ENCODE measurements around the gene UGT1A8.

UGT1A8 gene

GRCh38 chr2:233772153-233772552, 154.7 kb downstream of the UGT1A8 start:
- DNase-seq = no peak

DNA sequence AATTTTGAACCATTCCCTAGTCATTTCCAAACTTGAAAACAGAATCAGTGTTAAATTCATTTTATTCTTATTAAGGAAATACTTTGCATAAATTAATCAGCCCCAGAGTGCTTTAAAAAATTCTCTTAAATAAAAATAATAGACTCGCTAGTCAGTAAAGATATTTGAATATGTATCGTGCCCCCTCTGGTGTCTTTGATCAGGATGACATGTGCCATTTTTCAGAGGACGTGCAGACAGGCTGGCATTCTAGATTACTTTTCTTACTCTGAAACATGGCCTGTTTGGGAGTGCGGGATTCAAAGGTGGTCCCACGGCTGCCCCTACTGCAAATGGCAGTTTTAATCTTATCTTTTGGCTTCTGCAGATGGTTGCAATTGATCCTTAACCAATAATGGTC, 155.2 kb downstream of the UGT1A8 start:
- no peak for DNase-seq

DNA sequence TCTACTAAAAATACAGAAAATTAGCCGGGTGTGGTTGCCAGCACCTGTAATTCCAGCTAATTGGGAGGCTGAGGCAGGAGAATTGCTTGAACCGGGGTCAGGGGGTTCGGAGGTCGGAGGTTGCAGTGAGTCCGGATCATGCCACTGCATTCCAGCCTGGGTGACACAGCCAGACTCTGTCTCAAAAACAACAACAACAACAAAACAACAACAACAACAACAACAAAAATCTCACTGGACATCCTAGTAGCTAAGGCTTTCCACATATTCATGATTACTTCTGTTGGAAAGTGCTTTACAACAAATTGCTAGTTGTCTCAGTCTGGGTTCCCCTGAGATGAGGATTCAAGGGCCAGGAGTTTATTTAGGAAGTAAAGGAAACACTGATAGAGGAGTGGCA, 156.4 kb downstream of the UGT1A8 start:
- DNase-seq = no peak

DNA sequence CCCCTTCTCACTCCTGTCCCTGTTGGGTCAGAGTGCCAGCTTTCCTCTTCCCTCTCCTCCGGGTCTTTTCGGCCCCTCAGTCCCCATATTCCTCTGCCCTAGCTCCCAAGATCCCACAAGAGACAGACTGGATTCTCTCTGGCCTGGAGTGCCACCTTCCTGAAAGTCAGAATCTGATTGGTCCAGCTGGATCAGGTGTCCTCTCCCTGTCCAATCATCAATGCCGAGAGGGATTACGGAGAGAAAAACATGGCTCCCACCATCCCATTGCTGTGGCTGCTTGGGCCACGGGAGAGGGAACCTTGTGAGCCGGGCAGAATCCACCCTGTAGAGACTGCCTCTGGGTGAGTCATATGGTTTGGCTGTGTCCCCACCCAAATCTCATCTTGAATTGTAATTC, 158.0 kb downstream of the UGT1A8 start:
- no peak for DNase-seq

DNA sequence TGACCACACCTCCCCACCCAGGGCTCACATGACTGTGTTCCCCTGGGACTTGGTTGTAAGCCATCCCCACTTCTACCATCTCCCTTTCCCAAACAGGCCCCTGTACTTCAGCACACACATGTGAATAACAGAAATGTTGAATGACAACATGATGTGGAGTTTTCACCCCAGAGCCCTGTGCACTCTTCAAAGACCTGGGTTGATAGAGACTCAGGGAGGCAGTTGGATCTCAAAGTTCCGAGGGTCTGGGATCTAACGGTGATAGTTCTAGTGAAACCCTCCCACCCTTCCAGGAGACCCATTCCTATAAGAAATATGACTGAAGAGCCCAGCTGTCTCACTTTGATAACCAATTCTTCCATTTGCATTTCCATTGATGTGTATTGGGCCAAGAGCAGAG, 160.6 kb downstream of the UGT1A8 start, which contains the start of gene MROH2A:
Gene MROH2A (plus strand): TSS at position 301 of the 400 bp plus-strand sequence. CDS start 1,029 bp downstream, outside the sequence.
- DNase-seq = no peak

DNA sequence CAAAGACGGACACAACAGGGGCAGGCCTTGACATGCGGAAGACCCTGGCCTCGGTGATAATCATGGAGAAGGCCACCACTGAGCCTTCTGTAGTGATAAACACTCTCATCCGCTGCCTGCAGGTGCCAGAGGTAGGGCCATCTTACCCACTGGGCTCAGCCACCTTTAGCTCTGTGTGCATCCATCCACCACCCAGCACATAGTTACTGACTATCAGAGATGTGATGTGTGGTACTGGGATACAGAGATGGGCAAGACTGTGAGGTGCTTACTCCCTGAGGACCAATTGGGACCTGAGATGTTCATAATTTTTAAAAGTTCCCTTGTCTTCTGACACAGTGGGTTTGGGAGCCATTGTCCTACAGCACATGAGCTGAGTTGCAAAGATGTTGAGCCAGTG, 162.3 kb downstream of the UGT1A8 start:
- DNase-seq = no peak

DNA sequence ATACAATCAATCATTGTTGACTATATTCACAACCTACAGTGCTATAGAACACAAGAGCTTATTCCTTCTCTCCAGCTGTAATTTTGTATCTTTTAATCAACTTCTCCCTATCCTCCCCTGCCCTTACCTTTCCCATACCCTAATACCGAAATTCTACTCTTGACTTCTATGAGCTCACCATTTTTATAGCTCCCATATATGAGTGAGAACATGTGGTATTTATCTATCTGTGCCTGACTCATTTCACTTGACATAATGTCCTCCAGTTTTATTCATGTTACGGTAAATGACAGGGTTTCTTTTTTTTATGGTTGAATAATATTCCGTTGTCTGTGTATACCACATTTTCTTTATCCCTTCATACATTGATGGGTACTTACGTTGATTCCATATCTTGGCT, 163.3 kb downstream of the UGT1A8 start:
- DNase-seq = no peak

DNA sequence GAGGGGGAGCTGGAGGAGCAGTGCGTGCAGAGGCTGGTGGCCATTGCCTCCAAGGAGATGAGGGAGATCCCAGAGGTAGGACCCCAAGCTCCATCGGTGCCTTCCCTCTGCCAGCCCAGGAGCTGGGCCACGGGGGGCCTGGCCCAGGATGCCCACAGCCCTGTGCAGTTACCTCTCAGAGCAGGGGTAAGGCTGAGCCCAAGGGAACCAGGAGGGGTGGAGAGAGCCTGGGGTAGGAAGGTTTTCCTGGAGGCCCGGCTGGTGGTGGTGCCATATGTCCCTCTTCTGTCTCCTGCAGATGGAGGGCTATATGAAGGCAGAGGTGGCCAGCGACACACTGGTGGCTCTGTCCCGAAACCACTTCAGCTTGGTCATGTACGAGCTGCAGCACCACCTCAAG, 172.1 kb downstream of the UGT1A8 start:
- DNase-seq = no peak

GRCh38 chr2:233791151-233791882, 173.9 kb downstream of the UGT1A8 start:
- no peak for DNase-seq

- DNase-seq = no peak
Observed at GRCh38 chr2:233791883-233792329, 174.5 kb downstream of the UGT1A8 start.

DNA sequence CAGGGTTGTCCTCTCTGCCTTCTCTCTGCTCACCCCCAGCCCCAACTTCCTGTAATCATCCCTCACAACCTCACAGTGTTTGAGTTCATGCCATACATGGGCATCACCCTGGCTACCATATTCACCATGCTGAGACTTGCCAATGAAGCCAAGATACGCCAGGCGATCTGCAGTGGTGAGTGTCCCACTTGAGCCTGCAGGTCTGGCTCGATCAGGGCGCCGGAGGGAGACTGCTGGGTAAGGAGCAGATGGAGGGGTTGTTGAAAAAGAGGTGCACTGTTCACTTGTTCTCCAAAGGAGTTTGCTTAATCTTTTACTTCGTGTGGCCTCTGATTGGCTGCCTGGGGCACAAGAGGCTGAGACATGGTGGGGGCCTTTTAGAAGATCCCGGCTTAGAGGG, 175.3 kb downstream of the UGT1A8 start:
- DNase-seq = no peak

DNA sequence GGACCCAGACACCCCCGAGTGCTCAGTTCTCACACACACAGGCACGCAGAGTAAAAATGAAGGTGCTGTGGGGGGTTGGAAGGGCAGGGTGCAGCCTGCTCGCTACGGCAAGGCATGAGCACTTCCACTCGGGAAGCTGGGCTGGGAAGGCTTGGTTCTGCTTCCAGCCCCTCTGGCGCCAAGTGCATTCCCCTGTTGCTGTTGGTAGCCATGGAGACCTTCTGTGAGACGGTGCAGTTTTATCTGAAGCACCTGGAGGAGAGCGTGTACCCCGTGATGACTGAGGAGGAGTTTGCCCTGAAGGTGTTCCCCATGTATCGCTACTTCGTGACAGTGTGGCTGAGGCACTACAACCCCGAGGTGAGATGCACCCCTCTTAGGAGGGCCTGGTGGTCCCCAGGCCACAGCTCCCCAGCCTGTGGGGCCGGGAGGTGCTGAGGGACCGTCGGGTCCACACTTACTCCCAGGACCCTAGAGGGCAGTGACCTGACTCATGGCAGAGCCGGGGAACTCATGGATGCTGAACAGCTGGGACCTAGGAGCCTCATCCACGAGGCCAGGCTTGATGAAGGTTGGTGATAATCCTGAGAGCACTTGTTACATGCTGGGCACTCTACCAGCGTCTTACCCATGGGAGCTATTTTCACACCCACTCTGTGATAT, 176.2 kb downstream of the UGT1A8 start:
- DNase-seq = no peak

- no peak for DNase-seq
Observed at GRCh38 chr2:233794128-233794658, 176.8 kb downstream of the UGT1A8 start.

GRCh38 chr2:233795735-233796171, 178.3 kb downstream of the UGT1A8 start:
- no peak for DNase-seq

DNA sequence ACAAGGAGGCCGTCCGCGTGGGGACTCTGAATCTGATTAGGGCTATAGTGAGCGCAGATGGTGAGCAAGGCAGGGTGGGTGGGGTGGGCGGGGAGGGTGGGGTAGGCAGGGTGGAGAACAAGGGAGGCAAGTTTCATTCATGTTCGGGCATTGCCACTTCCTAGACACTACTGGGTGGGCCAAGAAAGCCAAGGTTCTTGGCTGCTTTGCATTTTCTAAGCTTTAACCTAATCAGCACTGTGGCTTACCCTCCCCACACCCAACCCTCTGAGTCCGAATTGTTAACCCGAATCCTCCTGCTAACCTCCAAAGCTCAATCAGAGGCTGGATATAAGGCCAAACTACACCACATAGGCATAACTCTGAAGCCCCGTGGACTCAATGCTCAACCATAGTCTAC, 178.8 kb downstream of the UGT1A8 start:
- no peak for DNase-seq

DNA sequence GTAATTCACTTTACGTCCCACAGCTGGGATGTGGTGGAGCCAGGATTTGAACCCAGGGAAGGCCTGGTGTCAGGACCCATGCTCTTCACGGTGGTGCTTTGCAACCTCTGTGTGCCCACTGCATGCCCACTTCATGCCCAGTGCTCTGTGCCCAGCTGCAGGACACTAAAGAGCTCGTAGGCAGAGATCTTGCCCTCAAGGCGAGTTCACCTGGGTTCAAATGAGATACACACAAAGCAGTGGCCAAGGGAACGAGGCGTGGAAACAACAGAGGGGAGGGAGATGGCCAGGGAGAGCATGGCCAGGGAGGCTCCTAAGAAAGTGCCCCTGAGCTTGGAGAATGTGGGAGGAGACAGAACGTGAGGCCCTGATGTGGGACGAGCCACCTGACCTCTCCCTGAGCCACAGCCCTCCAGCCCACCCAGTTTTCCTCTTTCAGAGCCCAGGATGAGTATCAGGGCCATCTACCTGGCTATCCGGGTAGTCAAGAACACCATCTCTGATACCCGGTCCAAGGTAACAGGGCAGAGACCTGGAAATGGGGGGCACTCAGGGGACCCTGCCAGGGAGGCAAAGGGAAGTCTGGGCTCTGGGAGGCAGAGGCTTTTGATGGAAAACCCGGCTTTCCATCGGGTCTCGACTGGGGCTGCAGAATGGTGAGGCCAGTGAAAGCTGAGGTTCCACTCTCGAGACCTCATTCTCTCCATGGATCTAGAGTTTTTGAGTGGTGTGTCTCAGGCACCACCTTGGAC, 181.1 kb downstream of the UGT1A8 start:
- no peak for DNase-seq

DNA sequence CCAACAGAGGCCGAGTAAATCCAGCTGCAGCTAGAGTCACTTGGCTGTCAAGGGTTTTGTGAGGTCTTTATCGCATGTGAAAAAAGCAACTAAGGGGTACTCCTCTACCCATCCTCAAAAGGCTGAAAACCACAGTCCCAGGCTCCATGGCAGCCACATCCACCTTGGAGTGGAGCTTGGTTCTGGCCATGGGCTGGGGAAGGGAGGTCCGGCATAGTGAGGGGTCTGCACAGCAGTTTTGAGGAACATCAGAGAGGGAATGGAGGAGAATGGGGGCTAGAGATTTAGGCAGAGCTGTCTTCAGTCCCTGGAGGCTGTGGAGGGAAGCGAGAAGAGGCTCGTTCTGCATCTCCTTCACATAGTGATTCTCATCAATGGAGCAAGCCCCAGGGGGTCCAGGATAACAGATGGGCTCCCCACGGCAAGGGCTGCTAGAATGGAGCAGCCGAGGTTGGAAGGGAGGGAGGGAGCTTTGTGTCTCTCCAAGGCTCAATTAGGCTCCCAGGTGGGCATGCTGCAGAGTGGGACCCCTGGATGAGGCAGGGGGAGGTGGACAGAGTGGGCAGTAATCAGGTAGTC, 181.7 kb downstream of the UGT1A8 start:
- no peak for DNase-seq

DNA sequence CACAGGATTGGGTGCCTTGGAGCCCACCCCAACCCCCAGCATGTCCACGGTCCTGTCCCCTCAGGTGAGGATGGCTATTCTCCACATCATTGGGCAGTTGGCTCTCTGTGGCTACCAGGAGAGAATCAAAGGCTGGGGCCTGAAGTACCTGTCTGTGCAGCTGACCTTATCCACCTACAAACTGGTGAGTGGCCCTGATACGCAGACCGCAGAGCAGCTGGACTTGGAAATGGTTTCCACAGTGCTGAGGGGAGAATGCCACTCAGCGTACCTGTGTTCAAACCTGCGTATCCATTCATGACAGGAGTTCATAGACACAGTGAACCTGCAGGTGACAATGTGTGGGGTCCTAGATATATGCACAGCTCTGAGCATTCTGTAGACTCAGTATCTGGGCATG, 182.3 kb downstream of the UGT1A8 start:
- no peak for DNase-seq

DNA sequence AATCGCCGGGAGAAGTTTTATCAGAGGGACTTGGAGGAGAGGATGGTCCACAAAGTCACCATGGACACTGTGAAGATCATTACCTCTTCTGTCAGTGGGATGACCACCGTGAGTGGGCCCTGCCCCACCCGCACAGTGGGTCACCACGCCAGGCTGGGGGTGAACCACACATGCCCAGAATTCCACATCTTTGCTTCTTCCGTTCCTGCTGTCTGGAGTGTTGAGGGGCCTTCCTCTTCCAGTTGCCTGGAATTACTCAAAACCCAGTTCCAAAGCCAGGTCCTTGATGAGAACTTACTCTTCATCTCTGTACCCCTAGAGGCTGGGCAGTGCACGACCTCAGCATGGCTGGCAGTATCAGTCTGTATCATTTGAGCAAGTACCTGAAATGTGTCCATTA, 182.8 kb downstream of the UGT1A8 start:
- DNase-seq = no peak

DNA sequence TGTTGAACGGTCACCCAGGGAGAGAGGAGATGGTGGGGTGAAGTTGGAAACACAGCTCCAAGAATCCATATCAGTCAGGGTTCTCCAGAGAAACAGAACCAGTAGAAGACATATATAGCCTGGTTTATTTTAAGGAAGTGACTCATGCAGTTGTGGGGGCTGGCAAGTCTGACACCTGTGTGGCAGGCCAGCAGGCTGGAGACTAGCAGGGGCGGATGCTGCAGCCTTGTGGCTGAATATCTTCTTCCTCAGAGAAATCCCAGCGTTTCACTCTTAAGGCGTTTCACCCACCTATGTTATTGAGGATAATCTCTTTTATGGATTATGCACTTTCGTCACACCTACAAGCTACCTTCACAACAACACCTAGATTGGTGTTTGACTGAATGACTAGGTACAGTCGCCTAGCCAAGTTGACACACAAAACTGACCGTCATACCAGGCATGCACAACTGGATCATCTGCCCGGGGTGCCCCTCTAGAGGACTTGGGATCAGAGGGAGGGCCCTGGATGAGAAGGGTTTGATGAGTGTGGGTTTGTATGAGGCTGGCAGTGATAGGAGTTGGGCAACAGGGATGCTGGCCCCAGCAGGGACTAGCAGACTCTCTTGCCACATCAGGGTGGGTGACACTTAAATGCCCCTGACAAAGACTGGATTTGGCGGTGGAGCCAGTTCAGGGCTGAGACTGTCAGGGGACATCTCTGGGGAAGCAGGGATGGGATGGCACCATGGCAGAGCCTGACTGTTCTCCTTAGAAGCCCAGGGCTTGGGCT, 184.1 kb downstream of the UGT1A8 start:
- no peak for DNase-seq

- no peak for DNase-seq
Observed at GRCh38 chr2:233802132-233802815, 184.8 kb downstream of the UGT1A8 start.
